ENCODE measurements around the gene TCEAL8. TPM values are rescaled to one million over a fixed set of nuclear protein-coding genes. Genes with fewer than 3 reads are reported as not detected.

TCEAL8 gene
- total and polyA plus RNA-seq, 8 donors = 20.0 to 118 (median 78.3) TPM

- H3K4me3 ChIP-seq = no peak overlapping the region
- H3K27me3 ChIP-seq = peaks cover 4 to 37% (median 20%) of the 10 kb centered on the region in 3 donors
- no peak overlapping the region for H3K27ac ChIP-seq
- DNase-seq = no peak
- intact Hi-C loops (cut with DNase I; ENCODE audit: low total_unique reads) = no loop called here
- H3K4me1 ChIP-seq = no peaks in the 10 kb centered on the region
- 50 to 92% (median 76%) methylated on average over 1 of the region's 1 CpG for WGBS, 5 donors
- no peaks in the 10 kb centered on the region for H3K36me3 ChIP-seq
- H3K9me3 ChIP-seq = peaks cover 0 to 8% (median 0%) of the 10 kb centered on the region in 4 donors
- TF ChIP-seq EP300 (IDR thresholded peaks at IDR 0.05) (no peak), POLR2A (IDR thresholded peaks at IDR 0.05) (no peak)
- TF ChIP-seq, protein P1, sequence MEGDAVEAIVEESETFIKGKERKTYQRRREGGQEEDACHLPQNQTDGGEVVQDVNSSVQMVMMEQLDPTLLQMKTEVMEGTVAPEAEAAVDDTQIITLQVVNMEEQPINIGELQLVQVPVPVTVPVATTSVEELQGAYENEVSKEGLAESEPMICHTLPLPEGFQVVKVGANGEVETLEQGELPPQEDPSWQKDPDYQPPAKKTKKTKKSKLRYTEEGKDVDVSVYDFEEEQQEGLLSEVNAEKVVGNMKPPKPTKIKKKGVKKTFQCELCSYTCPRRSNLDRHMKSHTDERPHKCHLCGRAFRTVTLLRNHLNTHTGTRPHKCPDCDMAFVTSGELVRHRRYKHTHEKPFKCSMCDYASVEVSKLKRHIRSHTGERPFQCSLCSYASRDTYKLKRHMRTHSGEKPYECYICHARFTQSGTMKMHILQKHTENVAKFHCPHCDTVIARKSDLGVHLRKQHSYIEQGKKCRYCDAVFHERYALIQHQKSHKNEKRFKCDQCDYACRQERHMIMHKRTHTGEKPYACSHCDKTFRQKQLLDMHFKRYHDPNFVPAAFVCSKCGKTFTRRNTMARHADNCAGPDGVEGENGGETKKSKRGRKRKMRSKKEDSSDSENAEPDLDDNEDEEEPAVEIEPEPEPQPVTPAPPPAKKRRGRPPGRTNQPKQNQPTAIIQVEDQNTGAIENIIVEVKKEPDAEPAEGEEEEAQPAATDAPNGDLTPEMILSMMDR (IDR thresholded peaks at IDR 0.05) = no peak
These were observed 24.7 kb upstream of the TCEAL8 start for GRCh38 chrX:103279624-103280023.

- Histone ChIP-seq H3K9me3 (no peaks in the 10 kb centered on the region), H3K4me1 (no peaks in the 10 kb centered on the region), H3K27me3 (peaks cover 6 to 33% (median 20%) of the 10 kb centered on the region in 3 donors), H3K4me3 (peak within 1 kb of the TSS in 3 of 4 donors; percentile 7 to 23 (median 22)), H3K36me3 (no peaks in the 10 kb centered on the region), H3K27ac (no peak within 1 kb of the TSS)
- TF ChIP-seq POLR2AphosphoS5 (IDR thresholded peaks at IDR 0.05) (no peak), POLR2A (IDR thresholded peaks at IDR 0.05) (no peak)
- peak in 1 of 2 donors; percentile 78 for DNase-seq
- 3 to 29% (median 10%) methylated on average over 5 to 17 of the region's 17 CpGs for WGBS, 5 donors
- intact Hi-C loops (cut with DNase I; ENCODE audit: low total_unique reads) = no loop called here
These were observed 21.6 kb upstream of the TCEAL8 start, which contains the start of gene TCEAL5 for GRCh38 chrX:103276581-103277002. TSS of gene TCEAL5 (minus strand) at chrX:103276750. CDS start at chrX:103274563, 2,187 bp downstream.

DNA sequence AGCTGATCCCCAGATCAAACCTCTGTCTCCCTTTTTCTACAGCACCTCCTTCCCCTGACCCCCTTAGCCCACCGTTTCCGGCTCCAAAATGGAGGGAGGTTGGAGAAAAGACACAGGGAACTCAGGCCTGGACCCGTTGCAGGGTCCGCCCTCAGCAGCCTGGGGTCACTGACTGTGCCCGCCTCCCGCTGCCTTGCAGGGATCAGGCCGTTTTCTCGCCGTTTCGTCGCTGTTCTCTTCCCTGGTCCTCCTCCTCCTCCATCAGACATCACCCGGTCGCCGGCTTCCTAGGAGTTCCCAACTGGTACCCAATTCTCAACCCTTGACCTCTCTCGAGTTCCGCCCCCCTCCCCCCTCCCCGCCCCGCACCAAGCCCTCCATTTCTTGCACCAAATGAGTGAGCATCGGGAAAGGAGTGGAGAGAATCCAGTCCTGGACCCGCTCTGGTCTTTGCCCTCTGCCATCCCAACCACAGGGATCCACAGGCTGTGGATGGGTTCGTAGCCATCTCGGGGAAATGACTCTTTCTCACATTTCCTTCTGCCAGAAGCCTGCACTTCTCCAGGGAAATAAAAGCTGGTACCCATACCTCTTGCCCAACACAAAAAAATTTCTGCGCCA, 21.1 kb upstream of the TCEAL8 start:
- intact Hi-C loops (cut with DNase I; ENCODE audit: low total_unique reads) = no loop called here
- no peak overlapping the region for H3K27ac ChIP-seq
- H3K36me3 ChIP-seq = no peaks in the 10 kb centered on the region
- H3K27me3 ChIP-seq = peaks cover 6 to 33% (median 20%) of the 10 kb centered on the region in 3 donors
- no peaks in the 10 kb centered on the region for H3K9me3 ChIP-seq
- peak overlapping the region in 3 of 4 donors; percentile 6 to 23 (median 22) for H3K4me3 ChIP-seq
- WGBS, 5 donors = 11 to 38% (median 16%) methylated on average over 10 to 23 of the region's 23 CpGs
- TF ChIP-seq, protein P1 (IDR thresholded peaks at IDR 0.05) = no peak
- TF ChIP-seq POLR2AphosphoS5 (IDR thresholded peaks at IDR 0.05) = no peak
- TF ChIP-seq POLR2A (IDR thresholded peaks at IDR 0.05) = no peak
- TF ChIP-seq EP300 (IDR thresholded peaks at IDR 0.05) = no peak
- H3K4me1 ChIP-seq = no peaks in the 10 kb centered on the region
- DNase-seq = peak in 1 of 2 donors; percentile 11

GRCh38 chrX:103274284-103274683, 19.3 kb upstream of the TCEAL8 start:
- Histone ChIP-seq H3K27me3 (peaks cover 6 to 33% (median 20%) of the 10 kb centered on the region in 3 donors), H3K27ac (no peak overlapping the region), H3K36me3 (no peaks in the 10 kb centered on the region), H3K4me3 (no peak overlapping the region), H3K9me3 (no peaks in the 10 kb centered on the region), H3K4me1 (no peaks in the 10 kb centered on the region)
- WGBS, 5 donors = 83 to 100% (median 91%) methylated on average over 1 to 4 of the region's 4 CpGs
- no peak for DNase-seq
- intact Hi-C loops (cut with DNase I; ENCODE audit: low total_unique reads) = no loop called here
- TF ChIP-seq EP300 (IDR thresholded peaks at IDR 0.05) (no peak), POLR2A (IDR thresholded peaks at IDR 0.05) (no peak), POLR2AphosphoS5 (IDR thresholded peaks at IDR 0.05) (no peak)
- TF ChIP-seq, protein P1 (IDR thresholded peaks at IDR 0.05) = no peak

DNA sequence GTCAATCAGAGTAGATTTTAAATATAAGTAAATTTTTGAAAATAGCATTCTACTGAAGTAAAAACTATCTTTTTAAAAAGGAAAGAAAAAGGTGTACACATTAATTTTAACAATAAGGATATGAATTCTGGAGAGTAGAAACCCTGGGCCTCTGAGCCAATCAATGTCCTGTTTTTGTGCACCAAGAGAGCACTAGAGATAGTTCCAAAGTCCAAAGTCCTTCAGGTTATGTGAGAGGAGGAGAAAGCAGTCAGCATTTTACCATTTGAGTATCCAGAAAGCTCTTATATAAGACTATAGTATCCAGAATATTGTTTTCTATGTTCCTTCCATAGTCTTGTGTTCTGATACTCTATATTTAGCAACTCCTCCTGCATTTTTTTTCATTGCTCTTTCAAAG, 3.3 kb upstream of the TCEAL8 start:
- Histone ChIP-seq H3K4me1 (peaks cover 0 to 6% (median 2%) of the 10 kb centered on the region in 4 donors), H3K36me3 (no peaks in the 10 kb centered on the region), H3K27ac (no peak overlapping the region), H3K27me3 (peaks cover 0 to 10% (median 0%) of the 10 kb centered on the region in 3 donors), H3K9me3 (no peaks in the 10 kb centered on the region), H3K4me3 (no peak overlapping the region)
- intact Hi-C loops (cut with DNase I; ENCODE audit: low total_unique reads) = no loop called here
- TF ChIP-seq EP300 (IDR thresholded peaks at IDR 0.05) = no peak
- TF ChIP-seq, protein P1 (IDR thresholded peaks at IDR 0.05) = no peak
- no peak for TF ChIP-seq POLR2A (IDR thresholded peaks at IDR 0.05)
- no peak for TF ChIP-seq POLR2AphosphoS5 (IDR thresholded peaks at IDR 0.05)
- no peak for DNase-seq

Data from stomach (tissue), 9 donors.